ENCODE results near the gene C7. TPM values are rescaled to one million over a fixed set of nuclear protein-coding genes. Genes with fewer than 3 reads are reported as not detected.

Gene C7
- total RNA-seq, 4 donors from 2014 or later: 87.0 to 239 (median 104) TPM

GRCh38 chr5:40986666-40987065 is 77.4 kb downstream of the C7 start:
- Histone ChIP-seq H3K27me3 (no peaks in the 10 kb centered on the region), H3K27ac (no peak overlapping the region), H3K36me3 (no peaks in the 10 kb centered on the region), H3K4me1 (peaks cover 0 to 22% (median 14%) of the 10 kb centered on the region in 4 donors), H3K4me3 (no peak overlapping the region), H3K9me3 (no peaks in the 10 kb centered on the region)
- 88 to 96% methylated on average over 3 of the region's 3 CpGs for WGBS, 2 donors
- TF ChIP-seq EP300 (IDR thresholded peaks at IDR 0.05) (no peak), POLR2A (IDR thresholded peaks at IDR 0.05) (no peak)
- DNase-seq (ENCODE audit: low spot score in 2 of 2): no peak

GRCh38 chr5:40987349-40987748 is 78.1 kb downstream of the C7 start:
- Histone ChIP-seq H3K27ac (no peak overlapping the region), H3K4me1 (peaks cover 0 to 29% (median 21%) of the 10 kb centered on the region in 4 donors), H3K27me3 (no peaks in the 10 kb centered on the region), H3K9me3 (no peaks in the 10 kb centered on the region), H3K4me3 (no peak overlapping the region), H3K36me3 (no peaks in the 10 kb centered on the region)
- TF ChIP-seq CTCF (IDR thresholded peaks at IDR 0.05): no peak
- TF ChIP-seq POLR2A (IDR thresholded peaks at IDR 0.05): no peak
- no peak for TF ChIP-seq EP300 (IDR thresholded peaks at IDR 0.05)
- DNase-seq (ENCODE audit: low spot score in 2 of 2): no peak

- no peak for DNase-seq (ENCODE audit: low spot score in 2 of 2)
- Histone ChIP-seq H3K4me3 (no peak overlapping the region), H3K36me3 (no peaks in the 10 kb centered on the region), H3K9me3 (no peaks in the 10 kb centered on the region), H3K27ac (peak overlapping the region in 2 of 4 donors; percentile 87 to 88), H3K27me3 (no peaks in the 10 kb centered on the region), H3K4me1 (peaks cover 0 to 43% (median 25%) of the 10 kb centered on the region in 4 donors)
- 91 to 94% methylated on average over 8 of the region's 8 CpGs for WGBS, 2 donors
- TF ChIP-seq POLR2A (IDR thresholded peaks at IDR 0.05) (no peak), CTCF (IDR thresholded peaks at IDR 0.05) (no peak), EP300 (IDR thresholded peaks at IDR 0.05) (no peak)
These were observed 79.6 kb downstream of the C7 start for GRCh38 chr5:40988746-40989510.

- Histone ChIP-seq H3K4me1 (peaks cover 0 to 44% (median 25%) of the 10 kb centered on the region in 4 donors), H3K9me3 (no peaks in the 10 kb centered on the region), H3K27me3 (no peaks in the 10 kb centered on the region), H3K36me3 (no peaks in the 10 kb centered on the region), H3K27ac (peak overlapping the region; percentile 12 to 92 (median 72)), H3K4me3 (no peak overlapping the region)
- 5 to 14% methylated on average over 2 of the region's 2 CpGs for WGBS, 2 donors
- DNase-seq (ENCODE audit: low spot score in 2 of 2): peak; percentile 57 to 88
- TF ChIP-seq CTCF (IDR thresholded peaks at IDR 0.05): peak in 2 of 5 experiments; percentile 28 to 29
- TF ChIP-seq EP300 (IDR thresholded peaks at IDR 0.05): peak; percentile 89 to 99
- no peak for TF ChIP-seq POLR2A (IDR thresholded peaks at IDR 0.05)
These were observed 82.1 kb downstream of the C7 start for GRCh38 chr5:40991168-40991980.

- H3K27me3 ChIP-seq: no peaks in the 10 kb centered on the region
- H3K4me3 ChIP-seq: no peak overlapping the region
- no peaks in the 10 kb centered on the region for H3K9me3 ChIP-seq
- peak overlapping the region; percentile 12 to 92 (median 72) for H3K27ac ChIP-seq
- whole genome bisulfite sequencing, 2 donors: 53 to 64% methylated on average over 5 of the region's 5 CpGs
- H3K4me1 ChIP-seq: peaks cover 0 to 44% (median 25%) of the 10 kb centered on the region in 4 donors
- no peaks in the 10 kb centered on the region for H3K36me3 ChIP-seq
- DNase-seq (ENCODE audit: low spot score in 2 of 2): no peak
- TF ChIP-seq CTCF (IDR thresholded peaks at IDR 0.05): no peak
- no peak for TF ChIP-seq EP300 (IDR thresholded peaks at IDR 0.05)
- no peak for TF ChIP-seq POLR2A (IDR thresholded peaks at IDR 0.05)
These were observed 82.8 kb downstream of the C7 start for GRCh38 chr5:40991981-40992559.

Measured in tibial nerve (tissue), 4 donors.